NCI-H526 (cell line): Measurements from ENCODE around the gene CENPI.
"Not testable (repeated sequence)": the region's sequence is repeated elsewhere in the genome, so short reads cannot be mapped to it uniquely, and the experiment has no call there.

ENCODE experiments used
- DNase-seq, 2 experiments: peaks; one replicate each; lab custom pipeline; 2025; lab: John Stamatoyannopoulos, UW

The CENPI gene, protein sequence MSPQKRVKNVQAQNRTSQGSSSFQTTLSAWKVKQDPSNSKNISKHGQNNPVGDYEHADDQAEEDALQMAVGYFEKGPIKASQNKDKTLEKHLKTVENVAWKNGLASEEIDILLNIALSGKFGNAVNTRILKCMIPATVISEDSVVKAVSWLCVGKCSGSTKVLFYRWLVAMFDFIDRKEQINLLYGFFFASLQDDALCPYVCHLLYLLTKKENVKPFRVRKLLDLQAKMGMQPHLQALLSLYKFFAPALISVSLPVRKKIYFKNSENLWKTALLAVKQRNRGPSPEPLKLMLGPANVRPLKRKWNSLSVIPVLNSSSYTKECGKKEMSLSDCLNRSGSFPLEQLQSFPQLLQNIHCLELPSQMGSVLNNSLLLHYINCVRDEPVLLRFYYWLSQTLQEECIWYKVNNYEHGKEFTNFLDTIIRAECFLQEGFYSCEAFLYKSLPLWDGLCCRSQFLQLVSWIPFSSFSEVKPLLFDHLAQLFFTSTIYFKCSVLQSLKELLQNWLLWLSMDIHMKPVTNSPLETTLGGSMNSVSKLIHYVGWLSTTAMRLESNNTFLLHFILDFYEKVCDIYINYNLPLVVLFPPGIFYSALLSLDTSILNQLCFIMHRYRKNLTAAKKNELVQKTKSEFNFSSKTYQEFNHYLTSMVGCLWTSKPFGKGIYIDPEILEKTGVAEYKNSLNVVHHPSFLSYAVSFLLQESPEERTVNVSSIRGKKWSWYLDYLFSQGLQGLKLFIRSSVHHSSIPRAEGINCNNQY

GRCh38 chrX:101097546-101098453 lies at the start of gene CENPI:
TSS of gene CENPI (plus strand) at chrX:101098204. CDS start at chrX:101101071, 2,867 bp downstream.
- DNase-seq, result peak; percentile 88 to 95

DNA sequence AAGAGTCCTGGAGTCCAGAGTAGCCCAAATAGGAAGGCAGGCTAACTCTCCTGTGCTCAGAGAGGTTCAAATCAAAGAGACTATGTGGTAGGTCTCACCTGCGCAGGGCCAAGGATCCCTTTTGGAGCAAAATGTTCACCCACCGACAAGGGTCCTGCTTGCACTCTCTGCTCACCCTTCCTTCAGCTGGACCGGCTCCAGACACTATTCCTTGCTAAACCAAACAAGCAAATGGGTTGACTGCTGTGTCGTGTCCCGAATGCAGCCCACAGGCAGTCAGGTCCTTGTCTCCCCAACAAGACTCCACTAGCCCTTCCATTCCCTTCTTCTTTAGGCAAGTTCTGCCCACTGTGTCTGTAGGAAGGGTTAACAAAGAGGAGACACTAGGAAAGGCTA lies 46.9 kb upstream of the CENPI start:
- no peak for DNase-seq

GRCh38 chrX:101051549-101052302 lies 46.3 kb upstream of the CENPI start, which contains the start of gene TRMT2B:
TSS of gene TRMT2B (minus strand) at chrX:101052111. CDS start at chrX:101042289, 9,822 bp downstream.
- peak; percentile 63 to 86 for DNase-seq

GRCh38 chrX:101056551-101056950 lies 41.5 kb upstream of the CENPI start:
- not testable (repeated sequence) for DNase-seq

DNA sequence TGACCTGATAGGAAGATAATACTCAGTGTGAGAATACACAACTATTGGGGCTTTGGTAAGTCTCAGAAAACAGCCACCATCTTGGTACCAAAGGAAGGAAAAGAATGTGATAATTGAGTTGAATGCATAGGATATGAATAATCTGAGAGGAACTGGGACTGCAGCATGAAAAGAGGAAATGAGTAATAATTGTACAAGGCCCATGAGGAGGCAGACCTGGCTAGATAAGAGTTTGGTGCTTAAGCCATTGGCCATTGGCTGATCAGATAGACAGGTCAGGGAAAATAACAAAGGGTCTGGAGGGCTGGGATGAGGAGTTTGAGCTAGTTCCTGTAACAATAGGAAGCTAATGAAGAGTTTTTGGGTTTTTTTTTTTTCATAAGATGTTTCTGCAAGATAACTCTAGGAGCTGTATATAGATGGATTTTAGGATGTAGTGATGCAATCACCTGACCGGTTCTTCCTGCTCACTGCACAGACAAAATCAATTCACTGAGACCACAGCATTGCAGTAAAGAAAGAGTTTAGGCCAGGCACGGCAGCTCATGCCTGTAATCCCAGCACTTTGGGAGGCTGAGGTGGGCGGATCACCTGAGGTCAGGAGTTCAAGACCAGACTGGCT lies 40.8 kb upstream of the CENPI start:
- DNase-seq, result no peak

DNA sequence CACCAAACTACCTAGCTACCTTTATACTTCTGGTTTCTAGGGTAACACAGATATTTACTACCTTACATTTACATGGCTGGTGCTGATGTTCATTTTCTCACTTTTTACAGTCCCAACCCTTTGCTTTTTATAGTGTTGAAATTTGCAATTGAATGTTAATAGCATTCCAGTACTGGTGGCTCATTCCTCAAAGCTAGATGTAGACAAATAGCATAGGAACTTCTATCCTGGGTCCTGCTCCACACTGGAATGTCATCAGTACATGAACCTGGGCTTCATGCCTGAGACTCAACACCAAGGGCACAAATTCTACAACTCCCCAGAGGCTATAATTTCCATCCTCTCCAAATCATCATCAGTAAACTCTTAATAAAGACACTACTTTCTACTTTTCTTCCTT lies 35.8 kb upstream of the CENPI start:
- DNase-seq, result no peak

DNA sequence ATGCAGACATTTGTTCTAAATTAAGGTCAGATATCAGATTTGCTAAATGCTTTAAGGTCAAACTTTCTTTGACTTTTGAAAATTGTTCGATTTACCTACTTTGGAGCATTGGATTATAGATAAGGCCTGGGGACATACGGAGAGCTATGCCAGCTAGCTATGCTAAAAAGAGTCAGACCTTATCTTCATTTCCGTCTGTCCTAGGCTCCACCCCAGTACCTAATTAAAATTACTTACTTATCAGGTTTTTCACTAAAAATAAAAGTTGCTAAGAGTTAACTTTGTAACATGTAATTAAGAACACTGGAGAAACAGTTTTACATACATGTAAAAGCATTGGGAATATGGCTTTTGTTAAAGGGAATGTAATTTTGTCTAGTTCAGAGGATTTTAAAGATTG lies 26.4 kb upstream of the CENPI start:
- DNase-seq, result no peak

DNA sequence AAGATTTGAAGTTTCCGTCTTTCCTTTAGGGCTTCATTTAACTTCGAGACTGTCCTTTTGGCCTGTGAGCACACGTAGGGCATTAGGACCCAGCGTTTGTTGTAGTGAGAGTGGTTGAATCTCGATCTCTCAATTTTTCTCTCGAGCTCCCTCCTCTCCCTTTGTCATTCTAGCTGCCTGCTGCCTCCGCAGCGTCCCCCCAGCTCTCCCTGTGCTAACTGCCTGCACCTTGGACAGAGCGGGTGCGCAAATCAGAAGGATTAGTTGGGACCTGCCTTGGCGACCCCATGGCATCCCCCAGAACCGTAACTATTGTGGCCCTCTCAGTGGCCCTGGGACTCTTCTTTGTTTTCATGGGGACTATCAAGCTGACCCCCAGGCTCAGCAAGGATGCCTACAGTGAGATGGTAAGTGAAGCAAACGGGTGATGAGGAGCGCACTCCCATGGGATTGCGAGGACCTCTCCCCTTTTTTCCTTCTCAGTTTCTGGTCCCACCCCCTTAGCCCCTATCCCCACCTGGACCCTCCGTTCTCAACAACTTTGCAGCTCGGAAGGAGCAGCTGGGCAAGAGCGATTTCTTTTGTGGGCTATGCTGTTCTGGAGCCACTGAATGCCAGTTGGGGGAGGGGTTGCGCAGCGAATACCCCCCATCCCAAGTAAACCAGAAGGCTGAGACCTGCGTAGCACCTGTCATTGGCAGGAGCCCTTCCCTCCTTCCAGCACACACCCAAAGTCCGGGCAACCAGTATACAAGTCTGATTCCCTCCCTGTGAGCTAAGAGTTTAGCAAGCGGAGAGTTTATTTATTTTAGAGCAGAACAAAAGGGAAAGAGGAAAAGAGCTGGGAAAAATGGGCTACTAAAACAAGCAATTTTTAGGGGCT lies 19.0 kb upstream of the CENPI start, which contains the start of gene TMEM35A:
Gene TMEM35A (plus strand): TSS at position 164 of the 883 bp plus-strand sequence. CDS start 124 bp downstream, at position 288.
- no peak for DNase-seq

DNA sequence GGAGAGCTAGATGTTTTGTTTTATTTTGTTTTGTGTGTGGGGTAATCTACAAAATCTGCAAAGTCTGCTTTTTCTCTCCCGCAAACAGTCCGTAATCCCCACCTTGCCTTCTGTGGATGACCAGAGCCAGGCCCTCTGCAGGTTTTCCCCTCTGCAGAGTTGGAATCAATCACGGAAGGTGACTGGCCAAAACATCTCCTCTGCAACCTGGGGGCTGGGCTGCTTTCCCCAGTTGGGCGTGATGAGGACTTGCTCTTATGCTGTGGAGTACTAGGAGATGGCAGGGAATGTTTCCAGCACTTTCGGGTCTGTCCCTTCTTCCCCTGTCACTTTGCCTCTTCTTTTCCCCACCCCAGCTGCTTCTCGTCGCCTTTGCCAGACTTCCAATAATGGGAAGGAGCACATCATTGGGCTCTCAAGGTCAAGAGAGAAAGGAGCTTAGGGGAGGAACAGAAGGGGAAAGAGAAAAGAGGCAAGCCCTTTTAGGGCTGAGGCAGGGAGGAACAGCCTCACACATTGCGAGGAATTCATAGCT lies 18.2 kb upstream of the CENPI start:
- DNase-seq, result no peak

DNA sequence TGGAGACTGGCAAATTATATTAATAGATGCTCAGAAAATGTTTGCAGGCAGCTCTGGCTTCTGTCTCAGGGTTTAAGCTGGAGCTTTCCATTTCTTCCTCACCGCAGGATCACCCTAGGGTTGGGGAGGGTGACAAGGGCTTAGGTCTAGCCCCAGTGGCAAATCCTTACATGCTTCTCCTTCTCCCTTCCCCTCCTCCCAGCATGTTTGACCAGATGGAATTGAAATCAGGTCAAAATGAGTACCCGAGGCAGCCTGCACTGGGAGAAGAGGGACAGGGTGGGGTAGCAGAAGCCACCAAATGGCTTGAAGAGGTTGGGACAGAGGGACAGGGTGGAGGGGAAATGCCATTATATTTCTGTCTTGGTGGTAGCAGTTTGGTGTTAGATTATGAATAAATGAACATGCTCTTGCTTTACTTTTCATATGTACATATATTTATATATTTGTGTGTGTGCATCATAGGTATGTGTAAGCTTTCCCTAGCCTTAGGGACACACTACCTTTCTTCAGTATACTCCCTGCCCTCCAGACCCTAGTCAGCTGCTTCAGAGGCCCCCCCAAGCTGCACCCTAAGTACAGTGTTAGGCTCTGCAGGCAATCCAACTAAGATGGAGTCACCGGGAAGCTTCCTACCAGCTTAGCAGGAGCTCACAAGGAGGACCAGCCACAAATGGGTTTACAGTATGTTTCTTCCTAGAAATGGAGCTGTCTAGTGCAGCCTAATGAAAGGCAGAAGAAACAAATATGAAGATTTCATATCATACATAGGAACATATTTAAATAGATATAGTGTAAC lies 17.5 kb upstream of the CENPI start:
- no peak for DNase-seq

DNA sequence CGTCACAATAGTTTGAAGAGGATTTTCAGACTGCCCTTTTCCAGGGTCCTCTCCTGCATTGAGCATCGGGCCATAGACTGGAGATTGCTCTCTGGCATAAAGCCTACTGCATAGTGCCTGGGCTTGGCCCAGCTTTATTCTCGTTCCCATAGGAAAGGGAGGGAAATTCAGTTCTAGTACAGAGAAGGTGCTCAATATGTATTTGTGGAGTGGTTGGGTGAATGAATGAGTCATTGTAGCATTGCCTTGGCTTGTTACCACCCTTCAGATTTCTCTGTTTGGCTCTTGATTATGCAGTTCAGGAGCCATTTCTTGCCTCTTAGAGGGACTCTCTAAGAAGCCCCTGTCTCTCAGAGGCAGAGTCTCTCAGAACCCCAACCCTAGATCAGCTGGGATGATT lies 16.8 kb upstream of the CENPI start:
- DNase-seq, result no peak

GRCh38 chrX:101091817-101092216 lies 6.2 kb upstream of the CENPI start:
- no peak for DNase-seq

GRCh38 chrX:101108284-101108683 lies 10.3 kb downstream of the CENPI start:
- no peak for DNase-seq

DNA sequence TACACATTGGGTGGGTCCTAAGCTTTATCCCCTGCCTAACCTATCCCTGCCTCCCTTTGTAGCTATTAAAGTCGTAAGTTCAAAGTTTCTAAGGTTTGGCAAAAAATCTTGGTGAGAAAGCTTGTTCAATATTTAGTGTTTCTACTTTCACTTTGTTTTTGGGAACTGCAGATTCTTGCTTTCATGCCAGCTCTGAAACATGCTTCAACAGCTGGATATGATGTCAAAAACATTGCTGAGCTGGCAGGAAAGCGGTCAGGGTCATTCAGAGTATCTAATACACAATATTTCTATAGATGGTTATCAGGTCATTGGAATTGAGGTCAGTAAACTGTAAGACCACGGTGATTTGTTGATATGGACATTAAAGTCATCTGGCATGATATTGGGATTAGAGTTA lies 19.7 kb downstream of the CENPI start:
- DNase-seq, result no peak

DNA sequence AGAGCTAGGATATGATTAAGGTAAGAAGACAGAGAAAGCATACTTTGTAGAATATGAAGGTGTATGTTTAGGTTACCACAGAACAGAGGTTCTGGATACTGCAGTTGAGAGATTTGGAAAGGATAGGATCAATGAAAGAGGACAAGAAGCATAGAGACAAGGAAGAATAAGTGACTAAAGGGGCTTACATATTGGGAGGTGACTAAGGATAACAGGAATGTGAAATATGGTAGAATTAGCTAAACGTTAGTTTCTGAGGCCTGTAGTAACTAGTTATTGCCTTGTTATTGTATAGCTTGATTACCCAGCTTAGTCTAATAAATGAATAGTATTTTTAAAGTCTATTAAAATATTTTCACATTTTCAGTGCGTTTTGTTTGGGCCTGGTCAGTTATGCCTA lies 38.2 kb downstream of the CENPI start:
- DNase-seq, result no peak
